ENCODE data around the gene RAD21L1.

GRCh38 chr20:1299522-1299921 is 73.7 kb downstream of the RAD21L1 start:
- TF ChIP-seq CTCF (IDR thresholded peaks at IDR 0.05) = no peak
- TF ChIP-seq POLR2A (IDR thresholded peaks at IDR 0.05; ENCODE audit: low read depth) = no peak

All from esophagus muscularis mucosa (tissue), 3 donors.